ENCODE results near the gene CCDC68.
"Not testable (repeated sequence)": the region's sequence is repeated elsewhere in the genome, so short reads cannot be mapped to it uniquely, and the experiment has no call there.

CCDC68 gene

GRCh38 chr18:54875063-54875462, 84.2 kb downstream of the CCDC68 start:
- no peak for DNase-seq (ENCODE audit: low spot score)

- no peak for DNase-seq (ENCODE audit: low spot score)
Measured at GRCh38 chr18:54873884-54874255, 85.4 kb downstream of the CCDC68 start.

- no peak for DNase-seq (ENCODE audit: low spot score)
Measured at GRCh38 chr18:54872681-54873080, 86.6 kb downstream of the CCDC68 start.

DNA sequence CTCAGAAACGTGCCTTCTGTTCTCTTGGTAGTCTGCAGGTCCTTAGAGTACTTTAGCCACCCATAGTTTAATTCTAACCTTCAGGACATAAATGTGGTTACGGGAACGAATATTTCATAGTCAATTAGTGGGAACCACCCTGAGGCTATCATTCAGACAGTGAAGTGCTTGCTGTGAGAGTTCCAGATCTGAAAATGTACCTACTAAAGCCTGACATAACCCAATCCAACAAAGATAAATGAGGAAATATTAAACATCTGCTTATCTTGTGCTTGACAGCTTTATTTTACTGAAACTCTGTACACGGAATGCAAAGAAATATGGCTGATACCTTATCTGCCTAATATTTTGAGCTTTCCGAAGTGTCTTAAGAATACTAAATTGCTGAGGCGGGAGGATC, 88.0 kb downstream of the CCDC68 start:
- no peak for DNase-seq (ENCODE audit: low spot score)

DNA sequence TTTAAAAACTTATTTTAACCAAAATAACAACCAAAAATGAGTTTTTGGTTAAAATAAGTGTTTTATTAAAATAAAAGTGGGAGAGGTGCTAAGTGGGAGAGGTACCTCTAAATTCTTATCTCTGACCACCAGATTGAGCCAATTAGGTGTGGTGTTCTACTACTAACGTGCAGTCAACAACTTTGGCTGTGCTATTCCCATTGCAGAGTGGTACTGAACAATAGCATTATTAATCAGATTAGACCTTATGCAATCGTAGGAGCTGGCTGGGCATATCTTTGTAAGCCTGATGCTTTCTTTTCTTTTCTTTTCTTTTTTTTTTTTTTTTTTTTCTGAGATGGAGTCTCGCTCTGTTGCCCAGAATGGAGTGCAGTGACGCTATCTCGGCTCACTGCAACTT, 92.1 kb downstream of the CCDC68 start:
- DNase-seq (ENCODE audit: low spot score) = no peak

DNA sequence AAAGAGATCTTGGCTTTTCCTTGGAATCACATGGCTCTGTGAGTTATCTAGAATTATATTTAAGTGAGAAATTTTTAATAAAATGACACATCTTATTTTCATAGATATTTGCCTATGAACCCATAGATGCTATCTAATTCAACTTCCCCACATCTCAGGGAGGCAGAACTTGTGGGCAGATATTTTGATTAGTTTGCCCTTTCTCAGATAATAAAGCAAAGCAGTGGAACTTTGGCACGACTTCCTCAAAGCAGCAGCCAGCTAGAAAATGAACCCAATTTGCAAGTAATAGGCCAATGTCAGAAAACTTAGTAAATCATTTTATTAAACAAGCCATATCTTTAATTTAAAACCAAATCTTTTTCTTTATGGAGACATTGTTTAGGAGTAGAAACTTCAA, 98.3 kb downstream of the CCDC68 start:
- DNase-seq (ENCODE audit: low spot score) = no peak

- DNase-seq (ENCODE audit: low spot score) = no peak
Measured at GRCh38 chr18:54859667-54860421, 99.4 kb downstream of the CCDC68 start.

DNA sequence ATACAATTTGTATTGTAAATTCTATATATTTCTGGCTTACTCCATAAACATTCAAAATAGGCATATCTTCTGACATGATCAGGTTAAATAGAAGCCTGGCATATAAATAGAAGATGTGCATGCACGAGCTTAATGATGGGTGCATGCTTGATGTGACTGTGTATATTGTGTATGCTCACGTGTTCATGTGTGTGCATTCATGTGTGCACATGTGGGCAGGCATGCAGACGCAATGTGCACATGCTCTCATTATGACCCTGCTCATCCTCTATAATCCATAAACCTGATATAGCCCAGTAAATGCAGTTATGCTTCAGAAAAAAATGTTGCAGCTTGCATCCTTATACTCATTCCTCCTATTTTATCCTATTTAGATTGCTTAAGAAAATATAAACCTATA, 101.8 kb downstream of the CCDC68 start:
- no peak for DNase-seq (ENCODE audit: low spot score)

DNA sequence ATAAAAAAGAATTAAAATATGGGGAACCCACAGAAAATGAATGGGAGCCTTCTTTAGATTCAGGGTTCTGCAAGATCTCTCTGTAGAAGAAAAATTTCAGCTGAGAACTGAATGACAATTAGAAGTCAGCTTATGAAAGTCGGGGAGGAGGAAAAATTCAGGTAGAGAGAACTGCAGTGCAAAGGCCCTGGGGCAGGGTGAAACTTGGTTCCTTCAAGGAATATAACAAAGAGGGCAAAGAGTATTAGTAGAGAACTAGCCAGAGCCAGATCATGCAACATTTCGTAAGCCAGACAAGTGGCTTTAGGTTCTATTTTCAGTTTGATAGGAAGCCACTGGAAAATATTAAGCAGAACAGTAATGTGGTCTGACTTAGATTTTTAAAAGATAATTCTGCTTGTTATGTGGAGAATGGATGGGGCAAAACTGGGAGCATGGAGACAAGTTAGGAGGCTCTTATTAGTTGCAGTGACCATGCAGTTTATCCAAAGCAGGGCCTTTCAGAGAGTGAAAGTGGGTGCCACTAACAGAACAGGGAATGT, 103.1 kb downstream of the CCDC68 start:
- no peak for DNase-seq (ENCODE audit: low spot score)

- not testable (repeated sequence) for DNase-seq (ENCODE audit: low spot score)
Measured at GRCh38 chr18:54855050-54855449, 104.2 kb downstream of the CCDC68 start.

DNA sequence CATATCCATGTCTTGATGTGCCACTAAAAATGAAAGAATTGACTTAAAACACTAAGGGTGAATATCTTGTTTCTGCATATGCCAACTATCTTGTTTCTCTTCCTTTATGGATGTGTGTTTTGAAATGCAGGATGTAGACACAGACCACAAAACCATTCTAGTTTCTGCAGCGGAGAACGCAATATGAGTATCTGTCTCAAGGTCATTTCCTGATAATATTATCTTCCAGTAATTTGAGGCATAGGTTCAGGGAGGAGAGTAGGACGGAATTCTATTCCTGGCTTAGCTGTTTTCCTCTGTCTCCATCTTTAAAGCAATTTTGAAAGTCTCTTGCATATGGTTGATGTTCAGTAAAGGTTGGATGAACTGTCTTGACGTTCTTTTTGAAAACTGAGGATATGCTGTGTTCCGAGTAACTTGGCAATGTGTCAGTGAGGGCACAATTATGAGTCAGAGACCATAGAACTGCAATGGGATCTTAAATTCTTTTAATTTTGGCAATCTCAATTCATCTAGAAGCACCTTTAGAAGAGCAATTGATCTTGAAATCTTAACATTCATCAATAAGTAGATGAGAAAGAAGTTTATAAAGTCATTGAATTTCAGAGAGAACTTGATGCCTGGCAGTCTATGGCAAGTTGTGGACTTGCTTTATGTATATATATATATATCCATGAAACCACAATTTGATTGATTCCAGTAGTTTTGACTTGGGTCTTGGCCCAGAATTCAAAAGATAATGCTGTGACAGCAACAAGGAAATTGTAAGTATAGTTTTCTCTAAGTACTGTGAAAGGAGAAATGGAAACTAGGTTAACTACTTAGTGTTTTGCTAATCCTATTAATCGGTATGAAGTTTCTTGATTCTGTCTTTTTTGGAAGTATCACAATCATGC, 106.2 kb downstream of the CCDC68 start:
- DNase-seq (ENCODE audit: low spot score) = no peak

Data from COLO829 (cell line).